IMR-90 (cell line): Measurements from ENCODE around the gene SCAANT1. TPM values are rescaled to one million over a fixed set of nuclear protein-coding genes. Genes with fewer than 3 reads are reported as not detected.

ENCODE experiments used
- ATAC-seq: fragments of 200-7000 bp; cut with Tn5 transposase; 2 replicates; pipeline ENCODE4 v1.9.1; 2020; ENCODE audit warnings: low read depth, mild to moderate bottlenecking, moderate library complexity
- BruUV-seq: library from RNA; stranded (reverse); fragments of 400-500 nt; replicated peaks from 2 replicates; lab custom pipeline; 2021; lab: Mats Ljungman, UMichigan
- CTCF ChIA-PET: fragments of 300-600 bp; formaldehyde crosslinking; extraction: SDS; loops from one replicate; lab custom pipeline; 2021; ENCODE audit warnings: antibody characterized with exemption; lab: Yijun Ruan, JAX
- POLR2A ChIA-PET: fragments of 300-600 bp; sonication (Branson Sonifier 250); formaldehyde crosslinking; loops from one replicate; lab custom pipeline; 2022; ENCODE audit warnings: antibody characterized with exemption; ENCODE audit not compliant: unreplicated experiment; lab: Charles Lee
- DNase-seq: peaks from one replicate; pipeline ENCODE4 v3.0.0; 2013
- H2AFZ ChIP-seq: replicated peaks from 2 replicates; pipeline ENCODE3; 2013; ENCODE audit warnings: low read length, mild to moderate bottlenecking; ENCODE audit not compliant: poor library complexity
- H2AK5ac ChIP-seq: 2 replicates; pipeline ENCODE4 v1.6.1; 2013; ENCODE audit warnings: low read depth, low read length, inconsistent platforms
- H2AK9ac ChIP-seq: replicated peaks from 2 replicates; pipeline ENCODE3; 2013; ENCODE audit warnings: mild to moderate bottlenecking, low read depth, low read length, moderate library complexity; ENCODE audit not compliant: poor library complexity
- H2BK120ac ChIP-seq: 2 replicates; pipeline ENCODE4 v1.6.1; 2013; ENCODE audit warnings: low read depth, low read length, inconsistent platforms
- H2BK15ac ChIP-seq: 3 replicates; pipeline ENCODE4 v1.6.1; 2013; ENCODE audit warnings: low read depth, low read length, inconsistent platforms
- H2BK20ac ChIP-seq: 2 replicates; pipeline ENCODE4 v1.6.1; 2013; ENCODE audit warnings: low read depth, mild to moderate bottlenecking, inconsistent platforms, low read length, moderate library complexity
- H2BK5ac ChIP-seq: 2 replicates; pipeline ENCODE4 v1.6.1; 2013; ENCODE audit warnings: mild to moderate bottlenecking, low read depth, low read length, inconsistent platforms; ENCODE audit not compliant: poor library complexity, severe bottlenecking
- H3K14ac ChIP-seq: replicated peaks from 2 replicates; pipeline ENCODE4 v1.6.1; 2013; ENCODE audit warnings: low read depth, low read length, inconsistent platforms
- H3K18ac ChIP-seq: 2 replicates; pipeline ENCODE4 v1.6.1; 2013; ENCODE audit warnings: low read depth, low read length, control low read depth
- H3K23ac ChIP-seq: 2 replicates; pipeline ENCODE4 v1.6.1; 2013; ENCODE audit warnings: low read depth, low read length, inconsistent platforms
- H3K27ac ChIP-seq: 2 replicates; pipeline ENCODE4 v1.5.1; 2013; ENCODE audit warnings: mild to moderate bottlenecking, control low read depth, low read length; ENCODE audit not compliant: insufficient read depth
- H3K27me3 ChIP-seq: 2 replicates; pipeline ENCODE4 v1.6.1; 2013; ENCODE audit warnings: low read length; ENCODE audit not compliant: control insufficient read depth, insufficient read depth
- H3K36me3 ChIP-seq: 2 replicates; pipeline ENCODE4 v1.6.1; 2013; ENCODE audit warnings: low read length, mixed read lengths; ENCODE audit not compliant: control insufficient read depth, insufficient read depth
- H3K4ac ChIP-seq: 2 replicates; pipeline ENCODE4 v1.6.1; 2013; ENCODE audit warnings: low read depth, low read length, inconsistent platforms
- H3K4me1 ChIP-seq: 2 replicates; pipeline ENCODE4 v1.6.1; 2013; ENCODE audit warnings: low read length, mixed read lengths; ENCODE audit not compliant: control insufficient read depth, insufficient read depth
- H3K4me2 ChIP-seq: 2 replicates; pipeline ENCODE4 v1.6.1; 2013; ENCODE audit warnings: low read depth, mild to moderate bottlenecking, control low read depth, low read length, moderate library complexity
- H3K4me3 ChIP-seq: 2 replicates; pipeline ENCODE4 v1.5.1; 2013; ENCODE audit warnings: low read depth, mild to moderate bottlenecking, control low read depth, low read length, moderate library complexity; ENCODE audit not compliant: insufficient read depth
- H3K56ac ChIP-seq: 2 replicates; pipeline ENCODE4 v1.6.1; 2013; ENCODE audit warnings: low read length, inconsistent platforms; ENCODE audit not compliant: insufficient read depth; ENCODE audit errors: extremely low read depth
- H3K79me1 ChIP-seq, 2 experiments: 2 replicates each; pipeline ENCODE4 v1.6.1; 2013; ENCODE audit warnings: low read length in 2 of 2, inconsistent platforms in 1 of 2, low read depth in 1 of 2
- H3K9ac ChIP-seq: 2 replicates; pipeline ENCODE4 v1.6.1; 2013; ENCODE audit warnings: low read depth, low read length, control low read depth
- H3K9me1 ChIP-seq: 2 replicates; pipeline ENCODE4 v1.6.1; 2013; ENCODE audit warnings: low read length, inconsistent platforms; ENCODE audit not compliant: insufficient read depth
- H3K9me3 ChIP-seq: 2 replicates; pipeline ENCODE4 v1.6.1; 2013; ENCODE audit warnings: low read length; ENCODE audit not compliant: control insufficient read depth, insufficient read depth
- H4K20me1 ChIP-seq: 2 replicates; pipeline ENCODE4 v1.6.1; 2013; ENCODE audit warnings: low read length, inconsistent platforms; ENCODE audit not compliant: insufficient read depth
- H4K5ac ChIP-seq: 2 replicates; pipeline ENCODE4 v1.6.1; 2013; ENCODE audit warnings: mild to moderate bottlenecking, low read depth, low read length, control low read depth
- H4K8ac ChIP-seq, 2 experiments: 2 replicates each; pipeline ENCODE4 v1.6.1; 2013; ENCODE audit warnings: low read depth in 2 of 2, low read length in 2 of 2, control low read depth in 1 of 2, inconsistent platforms in 1 of 2
- H4K91ac ChIP-seq: 2 replicates; pipeline ENCODE4 v1.6.1; 2013; ENCODE audit warnings: low read depth, low read length, inconsistent platforms; ENCODE audit not compliant: insufficient read depth
- BHLHE40 ChIP-seq: fragments of 150-350 bp; IDR thresholded peaks from 2 replicates; pipeline ENCODE4 v1.6.1; 2016; ENCODE audit warnings: mild to moderate bottlenecking, low read depth, low read length
- CEBPB ChIP-seq: IDR thresholded peaks from 2 replicates; pipeline ENCODE4 v1.6.1; 2012; ENCODE audit warnings: low read depth, low read length, improper control_type of control experiment
- CHD1 ChIP-seq: IDR thresholded peaks from 2 replicates; pipeline ENCODE4 v1.6.1; 2012; ENCODE audit warnings: low read depth, low read length, improper control_type of control experiment
- CTCF ChIP-seq: conservative IDR thresholded peaks from 2 replicates; pipeline ENCODE4 v1.5.1; 2012; ENCODE audit warnings: mild to moderate bottlenecking, low read depth, low read length, improper control_type of control experiment
- ELK1 ChIP-seq: fragments of 150-350 bp; IDR thresholded peaks from 2 replicates; pipeline ENCODE4 v1.6.1; 2016; ENCODE audit warnings: low read depth, mild to moderate bottlenecking, low read length, moderate library complexity, borderline replicate concordance
- FOS ChIP-seq: fragments of 150-350 bp; IDR thresholded peaks from 2 replicates; pipeline ENCODE4 v1.6.1; 2016; ENCODE audit warnings: low read depth, low read length
- MAFK ChIP-seq: IDR thresholded peaks from 2 replicates; pipeline ENCODE4 v1.6.1; 2012; ENCODE audit warnings: low read depth, low read length, improper control_type of control experiment
- MAZ ChIP-seq: IDR thresholded peaks from 2 replicates; pipeline ENCODE4 v1.6.1; 2012; ENCODE audit warnings: low read depth, mild to moderate bottlenecking, low read length, improper control_type of control experiment, moderate library complexity, borderline replicate concordance
- MXI1 ChIP-seq: IDR thresholded peaks from 2 replicates; pipeline ENCODE4 v1.6.1; 2012; ENCODE audit warnings: low read depth, mild to moderate bottlenecking, low read length, moderate library complexity, borderline replicate concordance
- NFE2L2 ChIP-seq: fragments of 150-350 bp; IDR thresholded peaks from 2 replicates; pipeline ENCODE4 v1.6.1; 2016; ENCODE audit warnings: low read depth, mild to moderate bottlenecking, low read length
- POLR2A ChIP-seq: IDR thresholded peaks from 2 replicates; pipeline ENCODE4 v1.6.1; 2012; ENCODE audit warnings: mild to moderate bottlenecking, low read depth, low read length
- RAD21 ChIP-seq: IDR thresholded peaks from 2 replicates; pipeline ENCODE4 v1.6.1; 2012; ENCODE audit warnings: low read length, improper control_type of control experiment
- RCOR1 ChIP-seq: IDR thresholded peaks from 2 replicates; pipeline ENCODE4 v1.6.1; 2012; ENCODE audit warnings: mild to moderate bottlenecking, low read length, improper control_type of control experiment; ENCODE audit not compliant: insufficient replicate concordance
- RFX5 ChIP-seq: IDR thresholded peaks from 2 replicates; pipeline ENCODE4 v1.8.0; 2012; ENCODE audit warnings: low read depth, mild to moderate bottlenecking, low read length, moderate library complexity
- USF2 ChIP-seq: fragments of 150-350 bp; IDR thresholded peaks from 2 replicates; pipeline ENCODE4 v1.6.1; 2017; ENCODE audit warnings: mild to moderate bottlenecking, antibody characterized with exemption, low read length, low read depth
- WGBS, 2 experiments: methylation state at CpG; one replicate each; pipeline versions ENCODE4 v1.1.5 to v1.1.7; 2013; ENCODE audit warnings: missing lambda C conversion rate in 2 of 2; ENCODE audit not compliant: insufficient read length in 1 of 2; ENCODE audit errors: extremely low coverage in 2 of 2; 5-methylcytosine and 5-hydroxymethylcytosine counted together
- dilution Hi-C: fragments of 300-500 bp; cut with HindIII; formaldehyde crosslinking; loops from one replicate; pipeline ENCODE4 v1.14.3; 2018; ENCODE audit warnings: low sequenced_read_pairs; ENCODE audit not compliant: unreplicated experiment
- in situ Hi-C: fragments of 300-500 bp; cut with MboI; formaldehyde crosslinking; loops from 3 replicates; pipeline ENCODE4 v1.14.3; 2019; ENCODE audit warnings: low sequenced_read_pairs, inconsistent platforms, mixed read lengths
- intact Hi-C: fragments of 100-400 bp; cut with micrococcal nuclease; formaldehyde crosslinking; loops from 2 replicates; pipeline ENCODE4 v1.10.0; 2022
- polyA plus RNA-seq, 3 experiments: library from polyadenylated mRNA; depleted of rRNA; stranded (reverse); fragments of >200 nt; gene quantifications; 2 replicates each; pipeline ENCODE4 v1.2.3, GENCODE V29; 2012; ENCODE audit warnings: low replicate concordance in 1 of 3
- total RNA-seq: library from RNA; depleted of rRNA; stranded (reverse); fragments of >200 nt; gene quantifications from 2 replicates; pipeline ENCODE4 v1.2.3, GENCODE V29; 2012

The SCAANT1 gene
- total and polyA plus RNA-seq, 2 of the 4 experiments (the other 2 are of a cell fraction) = not detected

- H3K27me3 ChIP-seq = no peaks in the 10 kb centered on the region
- H3K14ac ChIP-seq = peak overlapping the region; percentile 97
- no peak for DNase-seq
- TF ChIP-seq POLR2A = no peak
- no peak for TF ChIP-seq MAFK
- no peak for TF ChIP-seq RCOR1
- no peak for TF ChIP-seq CTCF
- TF ChIP-seq CEBPB = no peak
- no peak for TF ChIP-seq CHD1
- no peak for TF ChIP-seq BHLHE40
- TF ChIP-seq USF2 = no peak
- no peak for TF ChIP-seq NFE2L2
- TF ChIP-seq RFX5 = no peak
- TF ChIP-seq FOS = no peak
- TF ChIP-seq MXI1 = no peak
- no peak for TF ChIP-seq ELK1
- no peak for TF ChIP-seq RAD21
- TF ChIP-seq MAZ = no peak
- peak overlapping the region; percentile 91 for H4K91ac ChIP-seq
- peaks cover 3% of the 10 kb centered on the region; the same call in 1 of the 2 replicates for H3K4me1 ChIP-seq
- H3K4ac ChIP-seq = peak overlapping the region; percentile 90
- dilution Hi-C loops = no loop called here
- H2BK5ac ChIP-seq = peak overlapping the region; percentile 93
- H3K36me3 ChIP-seq = no peaks in the 10 kb centered on the region; the same call in 1 of the 2 replicates
- peaks cover 7% of the 10 kb centered on the region for H3K9me1 ChIP-seq
- H3K9ac ChIP-seq = peak overlapping the region; percentile 95
- peak overlapping the region; percentile 96 for H2AFZ ChIP-seq
- peak overlapping the region; percentile 100 for H3K23ac ChIP-seq
- WGBS, 2 experiments = 41% methylated on average over 5 of the region's 5 CpGs; no CpG with 5 or more reads in 1 of the 2 experiments
- H3K79me1 ChIP-seq = peaks cover 44 to 63% of the 10 kb centered on the region in 2 experiments
- H2BK20ac ChIP-seq = no peak overlapping the region
- intact Hi-C loops = loop anchor here (2.0 to 5.0 kb wide), 2 partner anchors 115 to 130 kb away; no protein-coding TSS in a partner anchor
- H4K5ac ChIP-seq = peak overlapping the region; percentile 28
- peak overlapping the region; percentile 94 for H2AK5ac ChIP-seq
- peak overlapping the region; percentile 93 for H3K4me2 ChIP-seq
- ChIA-PET POLR2A (no interaction called here), CTCF (no interaction called here)
- H3K9me3 ChIP-seq = no peaks in the 10 kb centered on the region
- peak overlapping the region; percentile 90 for H3K27ac ChIP-seq
- H4K20me1 ChIP-seq = no peaks in the 10 kb centered on the region; the same call in 1 of the 2 replicates
- peak overlapping the region; percentile 94 for H2AK9ac ChIP-seq
- H3K18ac ChIP-seq = peak overlapping the region; percentile 67
- in situ Hi-C loops = no loop called here
- peak overlapping the region; percentile 57 for H2BK120ac ChIP-seq
- H4K8ac ChIP-seq = peak overlapping the region; percentile 39 to 97
- H3K56ac ChIP-seq = peak overlapping the region; percentile 57; the same call in 1 of the 2 replicates
- ATAC-seq = no peak
- H2BK15ac ChIP-seq = peak overlapping the region; percentile 74; the same call in 1 of the 3 replicates
- BruUV-seq = no TSS peak
- peak overlapping the region; percentile 94 for H3K4me3 ChIP-seq
These were observed 49.4 kb downstream of the SCAANT1 start for GRCh38 chr3:63862804-63863149.
